ENCODE data around the gene ANP32E. TPM values are rescaled to one million over a fixed set of nuclear protein-coding genes. Genes with fewer than 3 reads are reported as not detected.

The ANP32E gene
- total and polyA plus RNA-seq, 4 donors, result 20.8 to 39.1 (median 33.2) TPM

GRCh38 chr1:150273311-150273710 lies 37.4 kb upstream of the ANP32E start:
- WGBS, 2 donors, result 61 to 76% methylated on average over 1 of the region's 1 CpG

GRCh38 chr1:150271291-150271959 lies 35.5 kb upstream of the ANP32E start:
- Histone ChIP-seq H3K27me3 (ENCODE audit: control insufficient read depth in 3 of 3, insufficient read depth in 3 of 3, low read length in 2 of 3) (no peaks in the 10 kb centered on the region), H3K9ac (ENCODE audit: insufficient read depth in 1 of 2, low read length in 2 of 2) (no peak overlapping the region), H3K27ac (ENCODE audit: low read depth in 1 of 2, low read length in 1 of 2) (no peak overlapping the region), H3K4me1 (ENCODE audit: control insufficient read depth in 5 of 5, insufficient read depth in 5 of 5, low read length in 5 of 5) (peaks cover 6 to 36% (median 9%) of the 10 kb centered on the region in 5 donors), H3K4me3 (no peak overlapping the region), H3K36me3 (ENCODE audit: control insufficient read depth in 4 of 4, insufficient read depth in 4 of 4, low read length in 4 of 4) (peaks cover 4 to 13% (median 7%) of the 10 kb centered on the region in 4 donors), H3K9me3 (ENCODE audit: control insufficient read depth in 4 of 4, insufficient read depth in 3 of 4, low read length in 3 of 4) (no peaks in the 10 kb centered on the region)
- WGBS, 2 donors, result 93 to 96% methylated on average over 7 of the region's 7 CpGs
- DNase-seq, result no peak
- no peak for ATAC-seq (ENCODE audit: insufficient read depth, low FRiP score)
- TF ChIP-seq, protein P1, sequence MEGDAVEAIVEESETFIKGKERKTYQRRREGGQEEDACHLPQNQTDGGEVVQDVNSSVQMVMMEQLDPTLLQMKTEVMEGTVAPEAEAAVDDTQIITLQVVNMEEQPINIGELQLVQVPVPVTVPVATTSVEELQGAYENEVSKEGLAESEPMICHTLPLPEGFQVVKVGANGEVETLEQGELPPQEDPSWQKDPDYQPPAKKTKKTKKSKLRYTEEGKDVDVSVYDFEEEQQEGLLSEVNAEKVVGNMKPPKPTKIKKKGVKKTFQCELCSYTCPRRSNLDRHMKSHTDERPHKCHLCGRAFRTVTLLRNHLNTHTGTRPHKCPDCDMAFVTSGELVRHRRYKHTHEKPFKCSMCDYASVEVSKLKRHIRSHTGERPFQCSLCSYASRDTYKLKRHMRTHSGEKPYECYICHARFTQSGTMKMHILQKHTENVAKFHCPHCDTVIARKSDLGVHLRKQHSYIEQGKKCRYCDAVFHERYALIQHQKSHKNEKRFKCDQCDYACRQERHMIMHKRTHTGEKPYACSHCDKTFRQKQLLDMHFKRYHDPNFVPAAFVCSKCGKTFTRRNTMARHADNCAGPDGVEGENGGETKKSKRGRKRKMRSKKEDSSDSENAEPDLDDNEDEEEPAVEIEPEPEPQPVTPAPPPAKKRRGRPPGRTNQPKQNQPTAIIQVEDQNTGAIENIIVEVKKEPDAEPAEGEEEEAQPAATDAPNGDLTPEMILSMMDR (IDR thresholded peaks at IDR 0.05; ENCODE audit: control extremely low read depth, extremely low read depth), result no peak

More at GRCh38 chr1:150273311-150273710, 37.4 kb upstream of the ANP32E start:
- peak overlapping the region in 1 of 2 donors; percentile 69 for H3K9ac ChIP-seq (ENCODE audit: insufficient read depth in 1 of 2, low read length in 2 of 2)
- DNase-seq (no peak), ATAC-seq (ENCODE audit: insufficient read depth, low FRiP score) (no peak)
- H3K36me3 ChIP-seq (ENCODE audit: control insufficient read depth in 4 of 4, insufficient read depth in 4 of 4, low read length in 4 of 4), result peaks cover 0 to 3% (median under 1%) of the 10 kb centered on the region in 4 donors
- TF ChIP-seq, protein P1 (IDR thresholded peaks at IDR 0.05; ENCODE audit: control extremely low read depth, extremely low read depth), result no peak
- no peak overlapping the region for H3K4me3 ChIP-seq
- H3K9me3 ChIP-seq (ENCODE audit: control insufficient read depth in 4 of 4, insufficient read depth in 3 of 4, low read length in 3 of 4), result no peaks in the 10 kb centered on the region
- H3K4me1 ChIP-seq (ENCODE audit: control insufficient read depth in 5 of 5, insufficient read depth in 5 of 5, low read length in 5 of 5), result peaks cover 0 to 25% (median 3%) of the 10 kb centered on the region in 5 donors
- H3K27me3 ChIP-seq (ENCODE audit: control insufficient read depth in 3 of 3, insufficient read depth in 3 of 3, low read length in 2 of 3), result no peaks in the 10 kb centered on the region
- H3K27ac ChIP-seq (ENCODE audit: low read depth in 1 of 2, low read length in 1 of 2), result no peak overlapping the region

- WGBS, 2 donors, result 22 to 27% methylated on average over 10 of the region's 10 CpGs
- Histone ChIP-seq H3K9ac (ENCODE audit: insufficient read depth in 1 of 2, low read length in 2 of 2) (peak overlapping the region; percentile 53 to 79), H3K4me1 (ENCODE audit: control insufficient read depth in 5 of 5, insufficient read depth in 5 of 5, low read length in 5 of 5) (peaks cover 6 to 36% (median 9%) of the 10 kb centered on the region in 5 donors), H3K27ac (ENCODE audit: low read depth in 1 of 2, low read length in 1 of 2) (peak overlapping the region; percentile 84 to 98), H3K36me3 (ENCODE audit: control insufficient read depth in 4 of 4, insufficient read depth in 4 of 4, low read length in 4 of 4) (peaks cover 11 to 23% (median 21%) of the 10 kb centered on the region in 4 donors), H3K4me3 (no peak overlapping the region), H3K9me3 (ENCODE audit: control insufficient read depth in 4 of 4, insufficient read depth in 3 of 4, low read length in 3 of 4) (no peaks in the 10 kb centered on the region), H3K27me3 (ENCODE audit: control insufficient read depth in 3 of 3, insufficient read depth in 3 of 3, low read length in 2 of 3) (no peaks in the 10 kb centered on the region)
- DNase-seq, result no peak
- TF ChIP-seq, protein P1 (IDR thresholded peaks at IDR 0.05; ENCODE audit: control extremely low read depth, extremely low read depth), result no peak
- ATAC-seq (ENCODE audit: insufficient read depth, low FRiP score), result no peak
These were observed 33.5 kb upstream of the ANP32E start for GRCh38 chr1:150269451-150269850.
